Prostate gland (tissue), 2 donors: ENCODE measurements around the gene MPL.

Experiments
- POLR2A ChIP-seq: fragments of 450-650 bp; IDR thresholded peaks from one replicate; pipeline ENCODE4 v1.6.1; 2016; ENCODE audit warnings: antibody characterized with exemption, mild to moderate bottlenecking
- TF ChIP-seq, protein P1 (sequence below), 4 experiments: fragments of 200-600 bp in 2 of 4; fragments of 450-650 bp in 2 of 4; sonication (generic) in 2 of 4; IDR thresholded peaks; 1 replicate in 3 of 4; 2 replicates in 1 of 4; pipeline ENCODE4 v1.5.1; 2016 to 2019; ENCODE audit warnings: antibody characterized with exemption in 4 of 4, mild to moderate bottlenecking in 2 of 4, moderate library complexity in 2 of 4

DNA sequence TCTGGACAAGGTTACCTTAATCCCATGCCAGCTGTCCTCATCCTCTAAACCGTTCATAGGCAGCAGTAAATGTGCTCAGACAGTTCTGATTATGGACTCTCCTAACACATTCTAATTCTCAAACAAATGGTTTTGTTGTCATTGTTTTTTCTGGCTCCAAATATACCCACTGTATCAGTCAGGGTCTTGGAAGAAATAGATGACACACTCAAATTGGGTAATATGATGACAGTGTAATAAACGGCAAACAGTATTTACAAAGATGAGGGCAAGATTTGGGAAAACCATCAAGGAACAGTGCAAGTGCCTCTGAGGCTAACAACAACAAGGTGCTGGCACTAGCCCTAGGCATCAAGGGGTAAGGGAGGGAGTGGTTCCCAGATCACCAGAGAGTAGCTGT is 16.9 kb downstream of the MPL start:
- TF ChIP-seq POLR2A: no peak
- TF ChIP-seq, protein P1, sequence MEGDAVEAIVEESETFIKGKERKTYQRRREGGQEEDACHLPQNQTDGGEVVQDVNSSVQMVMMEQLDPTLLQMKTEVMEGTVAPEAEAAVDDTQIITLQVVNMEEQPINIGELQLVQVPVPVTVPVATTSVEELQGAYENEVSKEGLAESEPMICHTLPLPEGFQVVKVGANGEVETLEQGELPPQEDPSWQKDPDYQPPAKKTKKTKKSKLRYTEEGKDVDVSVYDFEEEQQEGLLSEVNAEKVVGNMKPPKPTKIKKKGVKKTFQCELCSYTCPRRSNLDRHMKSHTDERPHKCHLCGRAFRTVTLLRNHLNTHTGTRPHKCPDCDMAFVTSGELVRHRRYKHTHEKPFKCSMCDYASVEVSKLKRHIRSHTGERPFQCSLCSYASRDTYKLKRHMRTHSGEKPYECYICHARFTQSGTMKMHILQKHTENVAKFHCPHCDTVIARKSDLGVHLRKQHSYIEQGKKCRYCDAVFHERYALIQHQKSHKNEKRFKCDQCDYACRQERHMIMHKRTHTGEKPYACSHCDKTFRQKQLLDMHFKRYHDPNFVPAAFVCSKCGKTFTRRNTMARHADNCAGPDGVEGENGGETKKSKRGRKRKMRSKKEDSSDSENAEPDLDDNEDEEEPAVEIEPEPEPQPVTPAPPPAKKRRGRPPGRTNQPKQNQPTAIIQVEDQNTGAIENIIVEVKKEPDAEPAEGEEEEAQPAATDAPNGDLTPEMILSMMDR (IDR thresholded peaks at IDR 0.05): no peak
